Mesenchymal stem cell (in vitro differentiated cells and primary cell): ENCODE results near the gene HYAL2.

Experiments
- DNase-seq: peaks from one replicate; pipeline ENCODE4 v3.0.0-alpha.2; 2013
- H2AFZ ChIP-seq: one replicate; pipeline ENCODE4 v1.6.1; 2013; ENCODE audit warnings: low read depth, mild to moderate bottlenecking, control low read depth, inconsistent platforms, low read length, moderate library complexity
- H2AK5ac ChIP-seq: 2 replicates; pipeline ENCODE4 v1.6.1; 2013; ENCODE audit warnings: low read length, moderate library complexity, mild to moderate bottlenecking, inconsistent platforms; ENCODE audit not compliant: severe bottlenecking
- H2BK120ac ChIP-seq: one replicate; pipeline ENCODE4 v1.6.1; 2013; ENCODE audit warnings: low read depth, mild to moderate bottlenecking, inconsistent platforms, low read length, moderate library complexity
- H2BK12ac ChIP-seq, 2 experiments: one replicate each; pipeline ENCODE4 v1.6.1; 2013; ENCODE audit warnings: inconsistent platforms in 2 of 2, low read length in 2 of 2, mild to moderate bottlenecking in 2 of 2, moderate library complexity in 2 of 2, control low read depth in 1 of 2
- H2BK15ac ChIP-seq: one replicate; pipeline ENCODE4 v1.6.1; 2013; ENCODE audit warnings: mild to moderate bottlenecking, low read depth, inconsistent platforms; ENCODE audit not compliant: poor library complexity, severe bottlenecking
- H2BK5ac ChIP-seq: 2 replicates; pipeline ENCODE4 v1.6.1; 2013; ENCODE audit warnings: low read depth, mild to moderate bottlenecking, low read length, control low read depth, inconsistent platforms; ENCODE audit not compliant: poor library complexity, severe bottlenecking
- H3K14ac ChIP-seq, 2 experiments: one replicate each; pipeline ENCODE4 v1.6.1; 2013; ENCODE audit warnings: inconsistent platforms in 2 of 2, low read length in 2 of 2, control low read depth in 1 of 2, mild to moderate bottlenecking in 1 of 2, moderate library complexity in 1 of 2
- H3K18ac ChIP-seq, 2 experiments: one replicate each; pipeline ENCODE4 v1.6.1; 2013; ENCODE audit warnings: inconsistent platforms in 2 of 2, low read length in 2 of 2, control low read depth in 1 of 2, low read depth in 1 of 2, mild to moderate bottlenecking in 1 of 2
- H3K23ac ChIP-seq, 2 experiments: one replicate each; pipeline ENCODE4 v1.6.1; 2013; ENCODE audit warnings: inconsistent platforms in 2 of 2, low read length in 2 of 2, mild to moderate bottlenecking in 2 of 2, moderate library complexity in 2 of 2, control low read depth in 1 of 2
- H3K27ac ChIP-seq: 2 replicates; pipeline ENCODE4 v1.5.1; 2013; ENCODE audit warnings: mild to moderate bottlenecking, moderate library complexity, low read length, control low read depth, inconsistent platforms; ENCODE audit not compliant: poor library complexity, severe bottlenecking
- H3K27me3 ChIP-seq, 2 experiments: 2 replicates each; pipeline versions ENCODE4 v1.6.1 to v1.7.0; 2013; ENCODE audit warnings: low read length in 2 of 2, mild to moderate bottlenecking in 2 of 2, moderate library complexity in 2 of 2, control low read depth in 1 of 2, inconsistent platforms in 1 of 2; ENCODE audit not compliant: control insufficient read depth in 1 of 2, insufficient read depth in 1 of 2
- H3K36me3 ChIP-seq, 2 experiments: 2 replicates each; pipeline versions ENCODE4 v1.6.1 to v1.7.0; 2013; ENCODE audit warnings: low read length in 2 of 2, control low read depth in 1 of 2, inconsistent platforms in 1 of 2, low read depth in 1 of 2, mild to moderate bottlenecking in 1 of 2; ENCODE audit not compliant: insufficient read depth in 2 of 2, control insufficient read depth in 1 of 2
- H3K4ac ChIP-seq, 2 experiments: one replicate each; pipeline ENCODE4 v1.6.1; 2013; ENCODE audit warnings: inconsistent platforms in 2 of 2, low read length in 2 of 2, mild to moderate bottlenecking in 2 of 2, moderate library complexity in 2 of 2, control low read depth in 1 of 2, low read depth in 1 of 2
- H3K4me1 ChIP-seq: 2 replicates; pipeline ENCODE4 v1.6.1; 2013; ENCODE audit warnings: low read depth, low read length, control low read depth; ENCODE audit not compliant: control insufficient read depth, insufficient read depth
- H3K4me2 ChIP-seq: 2 replicates; pipeline ENCODE4 v1.6.1; 2013; ENCODE audit warnings: low read length, mild to moderate bottlenecking, inconsistent platforms; ENCODE audit not compliant: poor library complexity, severe bottlenecking
- H3K4me3 ChIP-seq, 2 experiments: 2 replicates each; pipeline versions ENCODE4 v1.5.1 to v1.7.0; 2013; ENCODE audit warnings: low read length in 2 of 2, mild to moderate bottlenecking in 2 of 2, control low read depth in 1 of 2, low read depth in 1 of 2; ENCODE audit not compliant: insufficient read depth in 1 of 2
- H3K79me1 ChIP-seq: replicated peaks from 2 replicates; pipeline ENCODE4 v1.6.1; 2013; ENCODE audit warnings: mild to moderate bottlenecking, control low read depth, low read length, inconsistent platforms; ENCODE audit not compliant: poor library complexity, severe bottlenecking
- H3K9ac ChIP-seq: 2 replicates; pipeline ENCODE4 v1.7.0; 2013; ENCODE audit warnings: mild to moderate bottlenecking, low read length, moderate library complexity
- H3K9me3 ChIP-seq: 2 replicates; pipeline ENCODE4 v1.7.0; 2013; ENCODE audit warnings: mild to moderate bottlenecking, low read length; ENCODE audit not compliant: control insufficient read depth
- H4K8ac ChIP-seq: one replicate; pipeline ENCODE4 v1.6.1; 2013; ENCODE audit warnings: inconsistent platforms, mild to moderate bottlenecking, low read length, moderate library complexity
- H4K91ac ChIP-seq: one replicate; pipeline ENCODE4 v1.6.1; 2013; ENCODE audit warnings: mild to moderate bottlenecking, low read length, inconsistent platforms
- WGBS: methylation state at CpG from one replicate; pipeline ENCODE4 v1.1.7; 2013; ENCODE audit warnings: mixed read lengths; 5-methylcytosine and 5-hydroxymethylcytosine counted together

The HYAL2 gene

DNA sequence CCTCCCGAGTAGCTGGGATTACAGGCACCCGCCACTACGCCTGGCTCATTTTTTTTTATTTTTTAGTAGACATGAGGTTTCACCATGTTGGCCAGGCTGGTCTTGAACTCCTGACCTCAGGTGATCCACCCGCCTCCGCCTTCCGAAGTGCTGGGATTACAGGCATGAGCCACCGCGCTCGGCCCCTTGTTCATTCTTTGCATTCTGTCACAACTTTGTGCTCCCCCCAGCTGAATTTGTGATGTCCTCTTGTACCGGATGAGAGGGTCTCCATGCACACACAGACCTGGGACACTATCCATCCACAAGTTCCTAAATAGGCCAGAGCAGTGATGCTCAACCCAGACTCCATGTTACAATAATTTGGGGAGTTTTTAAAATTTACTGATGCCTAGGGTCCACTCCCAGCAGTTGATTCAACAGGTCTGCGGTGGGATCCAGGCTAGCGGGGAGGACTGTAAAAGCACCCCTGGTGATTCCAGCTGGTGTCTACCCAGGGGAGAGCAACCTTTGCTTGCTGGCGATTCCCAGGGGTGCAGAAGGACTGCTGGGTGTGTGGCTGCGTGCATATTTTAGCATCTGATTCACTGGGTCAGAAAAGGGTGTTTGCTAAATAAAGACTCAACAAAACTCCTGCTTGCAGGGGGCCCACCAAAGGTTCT, 17.1 kb upstream of the HYAL2 start:
- Histone ChIP-seq H3K27me3 (no peaks in the 10 kb centered on the region), H3K27ac (no peak overlapping the region), H3K9me3 (no peaks in the 10 kb centered on the region), H2BK120ac (no peak overlapping the region), H3K4me1 (peaks cover 26% of the 10 kb centered on the region), H4K91ac (no peak overlapping the region), H2BK12ac (no peak overlapping the region), H3K4ac (no peak overlapping the region), H4K8ac (no peak overlapping the region), H3K36me3 (no peaks in the 10 kb centered on the region), H3K4me2 (no peak overlapping the region), H3K9ac (peak overlapping the region; percentile 97), H3K23ac (no peak overlapping the region), H2AK5ac (no peak overlapping the region), H2BK15ac (no peak overlapping the region), H3K18ac (no peak overlapping the region), H3K14ac (no peak overlapping the region), H2BK5ac (no peak overlapping the region), H2AFZ (no peak overlapping the region), H3K79me1 (peaks cover 6% of the 10 kb centered on the region), H3K4me3 (peak overlapping the region in 1 of 2 experiments; percentile 93)
- 88% methylated on average over 13 of the region's 14 CpGs for WGBS
- DNase-seq, result no peak

- H2BK12ac ChIP-seq, result no peak overlapping the region
- H3K23ac ChIP-seq, result no peak overlapping the region
- H3K14ac ChIP-seq, result no peak overlapping the region
- no peak for DNase-seq
- peak overlapping the region; percentile 92 for H2BK15ac ChIP-seq
- peak overlapping the region; percentile 15 for H2AK5ac ChIP-seq
- H3K9ac ChIP-seq, result peak overlapping the region; percentile 97
- H3K4me2 ChIP-seq, result no peak overlapping the region
- H2AFZ ChIP-seq, result no peak overlapping the region
- H3K4me1 ChIP-seq, result peaks cover 30% of the 10 kb centered on the region
- H3K4me3 ChIP-seq, result peak overlapping the region in 1 of 2 experiments; percentile 93
- H3K4ac ChIP-seq, result no peak overlapping the region
- H2BK5ac ChIP-seq, result no peak overlapping the region
- no peak overlapping the region for H3K27ac ChIP-seq
- H3K79me1 ChIP-seq, result peaks cover 6% of the 10 kb centered on the region
- WGBS, result 94% methylated on average over 5 of the region's 5 CpGs
- no peak overlapping the region for H2BK120ac ChIP-seq
- no peaks in the 10 kb centered on the region for H3K27me3 ChIP-seq
- no peaks in the 10 kb centered on the region for H3K9me3 ChIP-seq
- no peak overlapping the region for H4K8ac ChIP-seq
- no peak overlapping the region for H3K18ac ChIP-seq
- H4K91ac ChIP-seq, result no peak overlapping the region
- H3K36me3 ChIP-seq, result no peaks in the 10 kb centered on the region
These were observed 16.4 kb upstream of the HYAL2 start for GRCh38 chr3:50338965-50339364.

DNA sequence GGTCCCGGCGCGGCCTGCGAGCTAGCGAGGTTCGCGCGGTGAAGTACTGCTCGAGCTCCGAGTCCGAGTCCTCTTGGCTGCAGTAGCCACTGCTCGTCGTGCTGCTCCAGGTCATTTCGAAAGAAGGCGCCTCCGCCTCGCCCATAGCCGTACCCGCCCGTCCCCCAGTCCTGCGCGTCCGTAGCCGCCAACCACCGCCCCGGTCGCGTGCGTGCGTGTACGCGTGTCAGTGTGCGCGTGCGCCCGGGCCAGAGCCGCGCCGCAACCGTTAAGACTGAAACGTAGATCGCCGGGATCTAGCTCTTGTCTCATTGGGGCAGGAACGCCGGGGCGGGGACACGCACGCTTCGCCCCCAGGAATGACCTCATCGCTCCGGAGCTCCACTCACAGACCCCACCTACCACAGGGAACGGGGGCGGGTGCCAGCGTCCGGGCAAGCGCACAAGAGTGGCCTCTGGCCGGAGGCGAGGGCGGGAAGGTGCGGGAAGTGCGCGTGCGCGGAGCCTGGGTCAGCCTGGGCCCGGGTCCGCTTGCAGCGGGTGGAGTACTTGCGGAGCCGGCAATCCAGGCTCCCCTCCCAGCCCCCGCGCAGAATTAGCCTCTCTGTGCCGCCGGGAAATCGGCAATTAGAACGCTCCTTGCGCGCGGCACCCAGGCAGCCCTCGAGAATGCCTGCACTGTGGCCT, 14.8 kb upstream of the HYAL2 start:
- WGBS, result under 1% methylated on average over 75 of the region's 79 CpGs

More for the DNA sequence above, 14.8 kb upstream of the HYAL2 start:
- peak; percentile 99 for DNase-seq
- peak overlapping the region; percentile 98 for H4K91ac ChIP-seq
- peak overlapping the region; percentile 91 for H3K27ac ChIP-seq
- H2BK120ac ChIP-seq, result no peak overlapping the region
- H3K4me3 ChIP-seq, result peak overlapping the region; percentile 86 to 93
- peak overlapping the region in 1 of 2 experiments; percentile 42 for H2BK12ac ChIP-seq
- peak overlapping the region in 1 of 2 experiments; percentile 90 for H3K23ac ChIP-seq
- peak overlapping the region; percentile 100 for H4K8ac ChIP-seq
- H3K4me2 ChIP-seq, result peak overlapping the region; percentile 86
- H3K27me3 ChIP-seq, result no peaks in the 10 kb centered on the region
- H2AFZ ChIP-seq, result peak overlapping the region; percentile 74
- H3K4ac ChIP-seq, result peak overlapping the region; percentile 96 to 99
- no peak overlapping the region for H2AK5ac ChIP-seq
- H2BK5ac ChIP-seq, result peak overlapping the region; percentile 71
- peak overlapping the region; percentile 88 to 97 for H3K18ac ChIP-seq
- peak overlapping the region in 1 of 2 experiments; percentile 68 for H3K14ac ChIP-seq
- peaks cover 37% of the 10 kb centered on the region for H3K4me1 ChIP-seq
- peaks cover under 1 to 7% of the 10 kb centered on the region in 2 experiments for H3K36me3 ChIP-seq
- peaks cover 7% of the 10 kb centered on the region for H3K79me1 ChIP-seq
- H2BK15ac ChIP-seq, result peak overlapping the region; percentile 89
- H3K9me3 ChIP-seq, result no peaks in the 10 kb centered on the region
- peak overlapping the region; percentile 97 for H3K9ac ChIP-seq
